Endothelial cell of umbilical vein (primary cell): ENCODE results near the gene TMC1. TPM values are rescaled to one million over a fixed set of nuclear protein-coding genes. Genes with fewer than 3 reads are reported as not detected.

Source experiments
- BruUV-seq: library from RNA; stranded (reverse); fragments of 400-500 nt; replicated peaks from 2 replicates; lab custom pipeline; 2021; lab: Mats Ljungman, UMichigan
- CTCF ChIA-PET: fragments of 300-600, 350-600 bp; sonication (Branson Sonifier 250); formaldehyde crosslinking; loops from one replicate; lab custom pipeline; 2021; ENCODE audit warnings: antibody characterized with exemption, inconsistent platforms; lab: Charles Lee
- POLR2A ChIA-PET: fragments of 300-600, 350-600 bp; sonication (Branson Sonifier 250); formaldehyde crosslinking; loops from one replicate; lab custom pipeline; 2021; ENCODE audit warnings: antibody characterized with exemption, inconsistent platforms; lab: Charles Lee
- DNase-seq: peaks from one replicate; pipeline ENCODE4 v3.0.0-alpha.2; 2011; ENCODE audit warnings: low read depth, low spot score
- FAIRE-seq: peaks from 2 replicates; lab custom pipeline; 2011; peaks lifted over from hg19 to GRCh38; lab: Jason Lieb, UNC
- H2AFZ ChIP-seq: 2 replicates; pipeline ENCODE4 v1.6.0; 2012; ENCODE audit warnings: low read depth, low read length, control low read depth, inconsistent platforms
- H3K27ac ChIP-seq: 2 replicates; pipeline ENCODE4 v1.5.1; 2011; ENCODE audit warnings: low read depth, mild to moderate bottlenecking, control low read depth, low read length, moderate library complexity; ENCODE audit not compliant: insufficient read depth
- H3K27me3 ChIP-seq, 2 experiments: 2 replicates each; pipeline versions ENCODE4 v1.6.0 to v1.6.1; 2011; ENCODE audit warnings: low read length in 2 of 2, mixed read lengths in 1 of 2; ENCODE audit not compliant: control insufficient read depth in 2 of 2, insufficient read depth in 2 of 2
- H3K36me3 ChIP-seq, 2 experiments: 2 replicates in 1 of 2; 3 replicates in 1 of 2; pipeline ENCODE4 v1.5.1; 2011; ENCODE audit warnings: low read length in 2 of 2, mild to moderate bottlenecking in 1 of 2, moderate library complexity in 1 of 2; ENCODE audit not compliant: control insufficient read depth in 2 of 2, insufficient read depth in 2 of 2; ENCODE audit errors: extremely low read depth in 1 of 2
- H3K4me1 ChIP-seq: 3 replicates; pipeline ENCODE4 v1.5.1; 2011; ENCODE audit warnings: mild to moderate bottlenecking, low read length; ENCODE audit not compliant: control insufficient read depth, insufficient read depth; ENCODE audit errors: extremely low read depth
- H3K4me2 ChIP-seq: 2 replicates; pipeline ENCODE4 v1.6.1; 2011; ENCODE audit warnings: low read length, control low read depth, mixed read lengths; ENCODE audit not compliant: insufficient read depth
- H3K4me3 ChIP-seq, 3 experiments: fragments of 200-600 bp in 1 of 3; sonication (generic), shearing (Covaris generic) in 1 of 3; replicated peaks in 1 of 3; 2 replicates each; pipeline ENCODE4 v1.5.1; 2011 to 2016; ENCODE audit warnings: control low read depth in 3 of 3, low read length in 3 of 3, mild to moderate bottlenecking in 2 of 3, inconsistent platforms in 1 of 3, low read depth in 1 of 3, moderate library complexity in 1 of 3; ENCODE audit not compliant: insufficient read depth in 1 of 3
- H3K79me2 ChIP-seq: 2 replicates; pipeline ENCODE4 v1.6.0; 2012; ENCODE audit warnings: low read length, inconsistent platforms; ENCODE audit not compliant: control insufficient read depth, insufficient read depth
- H3K9ac ChIP-seq: replicated peaks from 2 replicates; pipeline ENCODE3; 2011; ENCODE audit warnings: low read length, control low read depth; ENCODE audit not compliant: insufficient read depth; ENCODE audit errors: extremely low read depth
- H3K9me1 ChIP-seq: replicated peaks from 3 replicates; pipeline ENCODE4 v1.6.0; 2011; ENCODE audit warnings: mild to moderate bottlenecking, low read length; ENCODE audit not compliant: control insufficient read depth, insufficient read depth; ENCODE audit errors: extremely low read depth
- H3K9me3 ChIP-seq: replicated peaks from 2 replicates; pipeline ENCODE4 v1.5.1; 2012; ENCODE audit warnings: low read length, inconsistent platforms; ENCODE audit not compliant: control insufficient read depth, insufficient read depth
- H4K20me1 ChIP-seq: replicated peaks from 2 replicates; pipeline ENCODE3; 2011; ENCODE audit warnings: mild to moderate bottlenecking, low read length; ENCODE audit not compliant: control insufficient read depth, insufficient read depth; ENCODE audit errors: extremely low read depth
- CTCF ChIP-seq, 2 donors: IDR thresholded peaks; 1 replicate in 1 of 2; 2 replicates in 1 of 2; pipeline ENCODE4 v1.5.1; 2011; ENCODE audit warnings: low read length in 2 of 2, mild to moderate bottlenecking in 2 of 2, moderate library complexity in 2 of 2, control low read depth in 1 of 2, inconsistent platforms in 1 of 2, low read depth in 1 of 2; ENCODE audit not compliant: insufficient read depth in 1 of 2; ENCODE audit errors: extremely low read depth in 1 of 2
- EZH2 ChIP-seq: IDR thresholded peaks from 2 replicates; pipeline ENCODE4 v1.6.1; 2012; ENCODE audit warnings: borderline replicate concordance, low read depth, mild to moderate bottlenecking, moderate library complexity, low read length, inconsistent platforms; ENCODE audit not compliant: severe bottlenecking
- FOS ChIP-seq: IDR thresholded peaks from 2 replicates; pipeline ENCODE4 v1.6.1; 2011; ENCODE audit warnings: mild to moderate bottlenecking, low read length, moderate library complexity, borderline replicate concordance; ENCODE audit not compliant: insufficient read depth
- GATA2 ChIP-seq: IDR thresholded peaks from 2 replicates; pipeline ENCODE4 v1.7.0; 2011; ENCODE audit warnings: low read depth, mild to moderate bottlenecking, moderate library complexity, mixed read lengths, low read length; ENCODE audit not compliant: insufficient read length, insufficient read depth
- JUN ChIP-seq: IDR thresholded peaks from 2 replicates; pipeline ENCODE4 v1.6.1; 2011; ENCODE audit warnings: borderline replicate concordance, low read depth; ENCODE audit not compliant: insufficient read length, insufficient read depth
- MAX ChIP-seq: IDR thresholded peaks from 2 replicates; pipeline ENCODE4 v1.6.1; 2011; ENCODE audit not compliant: insufficient read depth, insufficient read length
- MYC ChIP-seq: IDR thresholded peaks from one replicate; pipeline ENCODE4 v1.6.1; 2011; ENCODE audit warnings: mild to moderate bottlenecking, low read depth, low read length
- POLR2A ChIP-seq: IDR thresholded peaks from 2 replicates; pipeline ENCODE4 v1.6.1; 2012; ENCODE audit warnings: low read depth, mild to moderate bottlenecking, control low read depth, low read length
- POLR2AphosphoS5 ChIP-seq: IDR thresholded peaks from 2 replicates; pipeline ENCODE4 v1.6.1; 2012; ENCODE audit warnings: low read depth, mild to moderate bottlenecking, control low read depth, low read length, moderate library complexity; ENCODE audit not compliant: insufficient read depth
- dilution Hi-C: fragments of 300-500 bp; cut with MboI; formaldehyde crosslinking; loops from one replicate; pipeline ENCODE4 v1.15.0; 2019; ENCODE audit warnings: low sequenced_read_pairs; ENCODE audit not compliant: extremely low pct_ligation_motif_present
- intact Hi-C: fragments of 100-400 bp; cut with micrococcal nuclease; formaldehyde crosslinking; loops from one replicate; pipeline ENCODE4 v1.10.0; 2022
- polyA plus RNA-seq, 4 experiments: library from polyadenylated mRNA; depleted of rRNA in 3 of 4; stranded (reverse) in 3 of 4; unstranded in 1 of 4; fragments of >200 nt; gene quantifications; 2 replicates each; pipeline versions ENCODE4 v1.2.1 to v1.2.3, GENCODE V29; 2011 to 2012; ENCODE audit warnings: missing spikeins in 1 of 4
- total RNA-seq: library from RNA; stranded (reverse); gene quantifications from 2 replicates; pipeline ENCODE4 v1.2.3, GENCODE V29; 2021

The TMC1 gene
- total and polyA plus RNA-seq, 2 donors (not counting 3 experiments of a cell fraction or from before 2014, with no cell fraction given): 1.5 TPM; not detected in 1

- H3K27me3 ChIP-seq: no peaks in the 10 kb centered on the region
- H3K4me1 ChIP-seq: peaks cover 4% of the 10 kb centered on the region
- H3K36me3 ChIP-seq: no peaks in the 10 kb centered on the region
- no peaks in the 10 kb centered on the region for H3K9me3 ChIP-seq
- no peak overlapping the region for H3K27ac ChIP-seq
- H3K9me1 ChIP-seq: no peaks in the 10 kb centered on the region
- peak; percentile 74 for FAIRE-seq
- peak overlapping the region; percentile 37 for H2AFZ ChIP-seq
- ChIA-PET POLR2A (no interaction called here), CTCF (interaction anchor here (15.1 kb wide), 1 partner anchor 548 kb away, joined by 255 read pairs; no protein-coding TSS in a partner anchor)
- no peak overlapping the region for H3K4me3 ChIP-seq
- intact Hi-C loops (loop anchor here (10.0 kb wide), 1 partner anchor 47 kb away; no protein-coding TSS in a partner anchor), dilution Hi-C loops (no loop called here)
- H3K4me2 ChIP-seq: no peak overlapping the region
- BruUV-seq: no TSS peak
- peak; percentile 33 for TF ChIP-seq JUN
- no peak for TF ChIP-seq MYC
- peak; percentile 42 for DNase-seq
- H4K20me1 ChIP-seq: no peaks in the 10 kb centered on the region
- H3K9ac ChIP-seq: no peak overlapping the region
- no peaks in the 10 kb centered on the region for H3K79me2 ChIP-seq
Observed at GRCh38 chr9:72827950-72828731, 306.7 kb downstream of the TMC1 start.

GRCh38 chr9:72834994-72835393 is 313.6 kb downstream of the TMC1 start:
- intact Hi-C loops: no loop called here
- Histone ChIP-seq H3K4me1 (no peaks in the 10 kb centered on the region), H2AFZ (no peak overlapping the region), H4K20me1 (no peaks in the 10 kb centered on the region), H3K79me2 (no peaks in the 10 kb centered on the region), H3K27me3 (peaks cover 6 to 7% of the 10 kb centered on the region in 2 experiments), H3K27ac (no peak overlapping the region), H3K9me1 (no peaks in the 10 kb centered on the region), H3K36me3 (no peaks in the 10 kb centered on the region), H3K4me3 (no peak overlapping the region), H3K9ac (no peak overlapping the region), H3K4me2 (no peak overlapping the region), H3K9me3 (no peaks in the 10 kb centered on the region)
- CTCF ChIA-PET: interaction anchor here (0.8 kb wide), 1 partner anchor 13 kb away, joined by 4 read pairs; no protein-coding TSS in a partner anchor
- TF ChIP-seq GATA2: no peak
- no peak for TF ChIP-seq CTCF (IDR thresholded peaks at IDR 0.05; ENCODE audit: extremely low read depth in 1 of 2, insufficient read depth in 1 of 2, low read depth in 1 of 2, low read length in 2 of 2)
- TF ChIP-seq MYC: no peak
- no peak for TF ChIP-seq POLR2A
- no peak for TF ChIP-seq POLR2AphosphoS5
- no peak for TF ChIP-seq EZH2
- TF ChIP-seq FOS: no peak
- no peak for TF ChIP-seq MAX
- no TSS peak for BruUV-seq
- POLR2A ChIA-PET: no interaction called here
- dilution Hi-C loops: no loop called here
- FAIRE-seq (no peak), DNase-seq (no peak)
